GM12875 (cell line): Measurements from ENCODE around the gene FASTKD1.
A peak's percentile ranks its signal among the peaks of the same experiment; 100 is the strongest.
"Not testable (repeated sequence)": the region's sequence is repeated elsewhere in the genome, so short reads cannot be mapped to it uniquely, and the experiment has no call there.

ENCODE experiments used
- H3K4me3 ChIP-seq: one replicate; pipeline ENCODE4 v1.5.1; 2011; ENCODE audit warnings: low read depth, low read length, control low read depth
- TF ChIP-seq, protein P1 (sequence below): IDR thresholded peaks from 2 replicates; pipeline ENCODE4 v1.5.1; 2011; ENCODE audit warnings: low read depth, mild to moderate bottlenecking, control low read depth, inconsistent platforms, low read length, moderate library complexity, borderline replicate concordance; ENCODE audit not compliant: insufficient read depth

The FASTKD1 gene

GRCh38 chr2:169599568-169599967 lies 25.9 kb upstream of the FASTKD1 start:
- no peak overlapping the region for H3K4me3 ChIP-seq
- TF ChIP-seq, protein P1, sequence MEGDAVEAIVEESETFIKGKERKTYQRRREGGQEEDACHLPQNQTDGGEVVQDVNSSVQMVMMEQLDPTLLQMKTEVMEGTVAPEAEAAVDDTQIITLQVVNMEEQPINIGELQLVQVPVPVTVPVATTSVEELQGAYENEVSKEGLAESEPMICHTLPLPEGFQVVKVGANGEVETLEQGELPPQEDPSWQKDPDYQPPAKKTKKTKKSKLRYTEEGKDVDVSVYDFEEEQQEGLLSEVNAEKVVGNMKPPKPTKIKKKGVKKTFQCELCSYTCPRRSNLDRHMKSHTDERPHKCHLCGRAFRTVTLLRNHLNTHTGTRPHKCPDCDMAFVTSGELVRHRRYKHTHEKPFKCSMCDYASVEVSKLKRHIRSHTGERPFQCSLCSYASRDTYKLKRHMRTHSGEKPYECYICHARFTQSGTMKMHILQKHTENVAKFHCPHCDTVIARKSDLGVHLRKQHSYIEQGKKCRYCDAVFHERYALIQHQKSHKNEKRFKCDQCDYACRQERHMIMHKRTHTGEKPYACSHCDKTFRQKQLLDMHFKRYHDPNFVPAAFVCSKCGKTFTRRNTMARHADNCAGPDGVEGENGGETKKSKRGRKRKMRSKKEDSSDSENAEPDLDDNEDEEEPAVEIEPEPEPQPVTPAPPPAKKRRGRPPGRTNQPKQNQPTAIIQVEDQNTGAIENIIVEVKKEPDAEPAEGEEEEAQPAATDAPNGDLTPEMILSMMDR, result no peak

DNA sequence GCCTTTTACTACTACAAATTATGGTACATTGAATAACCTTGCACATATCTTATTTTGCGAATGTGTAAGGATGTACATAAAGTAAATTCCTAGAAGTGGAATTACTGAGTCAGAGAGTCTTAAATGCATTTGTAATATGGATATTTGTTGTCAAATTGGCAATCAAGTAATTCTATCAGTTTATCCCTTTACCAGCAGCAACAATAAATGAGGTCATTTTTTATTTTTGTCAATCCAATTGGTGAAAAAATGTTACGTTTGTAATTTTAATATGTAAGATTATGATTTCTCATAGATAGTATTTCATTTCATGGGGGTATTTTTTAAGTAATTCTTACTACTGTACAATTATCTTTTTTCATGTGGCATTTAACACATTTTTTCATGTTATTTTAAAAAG lies 25.3 kb upstream of the FASTKD1 start:
- TF ChIP-seq, protein P1, result no peak
- no peak overlapping the region for H3K4me3 ChIP-seq

- not testable (repeated sequence) for H3K4me3 ChIP-seq
Measured at GRCh38 chr2:169596546-169596945, 22.9 kb upstream of the FASTKD1 start.

DNA sequence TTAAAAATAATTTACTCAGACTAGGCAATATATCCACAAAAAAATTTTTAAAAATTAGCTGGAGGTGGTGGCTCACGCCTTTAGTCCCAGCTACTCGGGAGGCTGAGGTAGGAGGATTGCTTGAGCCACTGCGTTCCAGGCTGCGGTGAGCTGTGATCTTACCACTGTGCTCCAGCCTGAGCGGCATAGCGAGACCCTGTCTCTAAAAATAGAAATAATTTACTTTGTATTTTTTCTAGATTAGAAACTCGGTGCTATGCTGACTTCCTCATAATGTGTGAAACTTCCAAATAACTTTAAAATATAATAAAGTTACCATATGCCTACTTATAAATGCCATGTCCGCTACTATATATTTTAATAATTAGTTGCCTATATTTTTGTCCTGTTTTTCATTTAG lies 17.1 kb upstream of the FASTKD1 start:
- no peak overlapping the region for H3K4me3 ChIP-seq
- TF ChIP-seq, protein P1, result no peak

GRCh38 chr2:169585673-169586072 lies 12.0 kb upstream of the FASTKD1 start:
- TF ChIP-seq, protein P1, result no peak
- H3K4me3 ChIP-seq, result peak overlapping the region; percentile 88

DNA sequence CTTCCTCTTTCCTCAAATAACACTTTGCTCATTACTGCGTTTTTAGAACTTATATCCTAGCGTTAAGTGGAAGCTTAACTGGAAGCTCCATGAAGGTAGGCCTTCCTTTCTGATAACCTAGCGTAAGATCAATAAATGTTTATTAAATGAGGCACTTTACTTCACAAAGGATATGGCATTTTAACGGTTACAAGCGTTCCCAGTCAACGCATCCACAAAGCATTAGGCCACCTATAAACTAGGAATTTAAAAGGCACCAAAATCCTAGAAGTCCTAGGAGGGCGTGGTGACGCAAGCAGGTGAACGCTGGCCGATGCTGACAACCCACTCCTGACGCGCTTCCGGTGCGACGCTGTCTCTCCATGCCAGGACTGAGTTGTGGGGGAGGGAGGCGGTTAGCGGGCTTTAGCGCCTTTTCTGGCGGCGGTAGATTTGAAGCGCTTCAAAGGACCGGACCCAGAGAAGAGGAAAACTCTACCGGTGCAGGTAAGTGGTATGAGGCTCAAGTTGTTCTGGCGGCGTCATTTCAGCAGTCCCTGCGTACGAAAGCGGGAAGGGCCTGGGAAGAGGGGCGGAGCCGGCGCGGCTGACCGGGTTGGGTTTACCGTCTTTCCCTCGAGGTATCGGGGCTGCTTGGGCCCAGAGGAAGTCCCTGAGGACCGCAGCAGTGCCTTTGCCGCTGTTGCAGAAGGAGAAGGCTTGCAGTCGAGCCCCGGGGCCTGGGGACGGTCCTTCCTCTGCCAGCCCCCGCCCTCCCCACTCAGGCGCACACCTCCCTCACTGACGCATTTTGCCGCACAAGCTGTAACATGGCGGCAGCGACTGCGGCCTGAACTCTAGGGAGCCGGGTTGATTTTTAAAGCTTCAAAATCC lies 10.6 kb upstream of the FASTKD1 start, which contains the start of gene PPIG:
PPIG (plus strand) TSS at position 347 of the 873 bp plus-strand sequence. CDS start 19,691 bp downstream, outside the sequence.
- peak within 1 kb of the TSS; percentile 88 for H3K4me3 ChIP-seq
- TF ChIP-seq, protein P1, result no peak

- TF ChIP-seq, protein P1, result no peak
- no peak overlapping the region for H3K4me3 ChIP-seq
Measured at GRCh38 chr2:169583518-169583917, 9.9 kb upstream of the FASTKD1 start.

DNA sequence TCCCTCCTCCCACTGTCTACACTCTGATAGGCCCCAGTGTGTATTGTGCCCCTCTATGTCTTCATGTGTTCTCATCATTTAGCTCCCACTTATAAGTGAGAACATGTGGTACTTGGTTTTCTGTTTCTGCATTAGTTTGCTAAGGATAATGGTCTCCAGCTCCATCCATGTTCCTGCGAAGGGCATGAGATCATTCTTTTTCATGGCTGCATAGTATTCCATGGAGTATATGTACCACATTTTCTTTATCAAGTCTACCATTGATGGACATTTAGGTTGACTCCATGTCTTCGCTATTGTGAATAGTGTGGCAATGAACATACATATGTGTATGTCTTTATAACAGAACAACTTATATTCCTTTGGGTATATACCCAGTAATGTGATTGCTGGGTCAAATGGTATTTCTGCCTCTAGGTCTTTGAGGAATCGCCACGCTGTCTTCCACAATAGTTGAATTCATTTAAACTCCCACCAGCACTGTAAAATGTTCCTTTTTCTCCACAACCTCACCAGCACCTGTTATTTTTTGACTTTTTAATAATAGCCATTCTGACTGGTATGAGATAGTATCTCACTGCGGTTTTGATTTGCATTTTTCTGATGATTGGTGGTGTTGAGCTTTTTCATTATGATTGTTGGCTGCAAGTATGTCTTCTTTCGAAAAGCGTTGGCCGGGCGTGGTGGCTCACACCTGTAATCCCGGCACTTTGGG lies 9.0 kb upstream of the FASTKD1 start:
- H3K4me3 ChIP-seq, result not testable (repeated sequence)
